HCT116 (cell line): ENCODE measurements around the gene MAML2. TPM values are rescaled to one million over a fixed set of nuclear protein-coding genes. Genes with fewer than 3 reads are reported as not detected.

Experiments used
- ATAC-seq: fragments of 200-7000 bp; cut with Tn5 transposase; 2 replicates; pipeline ENCODE4 v1.9.1; 2020; ENCODE audit warnings: mild to moderate bottlenecking, moderate library complexity
- BruUV-seq: library from RNA; stranded (reverse); fragments of 400-500 nt; replicated peaks from 2 replicates; lab custom pipeline; 2021; lab: Mats Ljungman, UMichigan
- CTCF ChIA-PET: fragments of 300-600 bp; sonication (Branson Sonifier 250); formaldehyde crosslinking; loops from one replicate; lab custom pipeline; 2021; ENCODE audit warnings: antibody characterized with exemption; lab: Charles Lee
- POLR2A ChIA-PET: fragments of 300-600, 350-600 bp; sonication (Branson Sonifier 250); formaldehyde crosslinking; loops from one replicate; lab custom pipeline; 2021; ENCODE audit warnings: antibody characterized with exemption; lab: Charles Lee
- RAD21 ChIA-PET, 2 experiments: fragments of 300-600 bp; sonication (Branson Sonifier 250); formaldehyde crosslinking; loops; one replicate each; lab custom pipeline; 2023; ENCODE audit warnings: low total read pairs in 2 of 2; ENCODE audit not compliant: uncharacterized antibody in 2 of 2, unreplicated experiment in 2 of 2, low non-redundant PET in 1 of 2; lab: Charles Lee
- DNase-seq: peaks from one replicate; pipeline ENCODE4 v3.0.0-alpha.2; 2010; ENCODE audit warnings: low read depth, low spot score
- H2AFZ ChIP-seq: fragments of 200-600 bp; shearing (Covaris generic), sonication (generic); 2 replicates; pipeline ENCODE4 v1.6.1; 2017; ENCODE audit warnings: low read depth, mixed run types, mixed read lengths, antibody characterized with exemption, low read length; ENCODE audit not compliant: poor library complexity, severe bottlenecking
- H3K27ac ChIP-seq: 2 replicates; pipeline ENCODE4 v1.5.1; 2012; ENCODE audit warnings: low read depth, low read length
- H3K27me3 ChIP-seq: fragments of 200-600 bp; sonication (generic); 2 replicates; pipeline ENCODE4 v1.6.1; 2016; ENCODE audit warnings: mixed run types, low read length, mixed read lengths; ENCODE audit not compliant: insufficient read depth
- H3K36me3 ChIP-seq, 2 experiments: fragments of 200-500 bp in 1 of 2; fragments of 200-600 bp in 1 of 2; sonication (Bioruptor generic) in 1 of 2; sonication (generic) in 1 of 2; 2 replicates each; pipeline versions ENCODE4 v1.5.1 to v1.6.1; 2014 to 2016; ENCODE audit warnings: low read length in 2 of 2, inconsistent platforms in 1 of 2, mixed read lengths in 1 of 2, mixed run types in 1 of 2; ENCODE audit not compliant: insufficient read depth in 2 of 2, control insufficient read depth in 1 of 2
- H3K4me1 ChIP-seq, 2 experiments: fragments of 200-600 bp in 1 of 2; sonication (generic) in 1 of 2; 2 replicates each; pipeline versions ENCODE4 v1.5.1 to v1.6.1; 2012 to 2017; ENCODE audit warnings: low read length in 2 of 2, inconsistent platforms in 1 of 2, mild to moderate bottlenecking in 1 of 2, mixed read lengths in 1 of 2, mixed run types in 1 of 2, moderate library complexity in 1 of 2; ENCODE audit not compliant: insufficient read depth in 2 of 2, control insufficient read depth in 1 of 2
- H3K4me2 ChIP-seq: fragments of 200-600 bp; sonication (generic); 2 replicates; pipeline ENCODE4 v1.6.1; 2017; ENCODE audit warnings: mixed run types, low read length, mixed read lengths
- H3K4me3 ChIP-seq, 2 experiments: fragments of 200-600 bp in 1 of 2; sonication (generic) in 1 of 2; replicated peaks in 1 of 2; 2 replicates each; pipeline ENCODE4 v1.5.1; 2011 to 2016; ENCODE audit warnings: low read length in 2 of 2, control low read depth in 1 of 2, low read depth in 1 of 2, mild to moderate bottlenecking in 1 of 2, mixed read lengths in 1 of 2, mixed run types in 1 of 2
- H3K79me2 ChIP-seq: fragments of 200-600 bp; sonication (generic); 2 replicates; pipeline ENCODE4 v1.6.1; 2017; ENCODE audit warnings: mild to moderate bottlenecking, mixed run types, low read length, moderate library complexity, mixed read lengths; ENCODE audit not compliant: insufficient read depth
- H3K9ac ChIP-seq: fragments of 200-600 bp; sonication (generic); 2 replicates; pipeline ENCODE4 v1.6.1; 2016; ENCODE audit warnings: low read length, mixed read lengths
- H3K9me2 ChIP-seq: fragments of 200-600 bp; sonication (generic), shearing (Covaris generic); 2 replicates; pipeline ENCODE4 v1.6.1; 2017; ENCODE audit warnings: mixed run types, mild to moderate bottlenecking, moderate library complexity; ENCODE audit not compliant: insufficient read depth
- H3K9me3 ChIP-seq, 2 experiments: fragments of 200-500 bp in 1 of 2; fragments of 200-600 bp in 1 of 2; sonication (Bioruptor generic) in 1 of 2; sonication (generic) in 1 of 2; 2 replicates each; pipeline ENCODE4 v1.6.1; 2014 to 2017; ENCODE audit warnings: low read length in 2 of 2, mixed read lengths in 2 of 2, inconsistent platforms in 1 of 2, low read depth in 1 of 2, mild to moderate bottlenecking in 1 of 2, mixed run types in 1 of 2, moderate library complexity in 1 of 2; ENCODE audit not compliant: control insufficient read depth in 1 of 2, insufficient read depth in 1 of 2
- H4K20me1 ChIP-seq: fragments of 200-600 bp; sonication (generic), shearing (Covaris generic); 2 replicates; pipeline ENCODE4 v1.6.1; 2017; ENCODE audit warnings: mixed run types, mild to moderate bottlenecking, moderate library complexity; ENCODE audit not compliant: insufficient read depth
- CEBPB ChIP-seq: IDR thresholded peaks from 2 replicates; pipeline ENCODE4 v1.6.1; 2012; ENCODE audit warnings: low read depth
- FOSL1 ChIP-seq: IDR thresholded peaks from 2 replicates; pipeline ENCODE4 v1.6.1; 2012; ENCODE audit warnings: low read depth
- SRF ChIP-seq: IDR thresholded peaks from 2 replicates; pipeline ENCODE4 v1.6.1; 2012; ENCODE audit warnings: low read depth
- intact Hi-C: fragments of 100-400 bp; cut with micrococcal nuclease; formaldehyde crosslinking; loops from 2 replicates; pipeline ENCODE4 v1.10.0; 2022
- total RNA-seq: library from RNA; stranded (reverse); gene quantifications from one replicate; pipeline ENCODE4 v1.2.1, GENCODE V29; 2021; ENCODE audit not compliant: unreplicated experiment
- TF ChIP-seq, protein P1 (sequence below): IDR thresholded peaks from 2 replicates; pipeline ENCODE4 v1.6.1; 2012

MAML2 gene
- total RNA-seq, 1 experiment from 2014 or later, result 2.6 TPM

DNA sequence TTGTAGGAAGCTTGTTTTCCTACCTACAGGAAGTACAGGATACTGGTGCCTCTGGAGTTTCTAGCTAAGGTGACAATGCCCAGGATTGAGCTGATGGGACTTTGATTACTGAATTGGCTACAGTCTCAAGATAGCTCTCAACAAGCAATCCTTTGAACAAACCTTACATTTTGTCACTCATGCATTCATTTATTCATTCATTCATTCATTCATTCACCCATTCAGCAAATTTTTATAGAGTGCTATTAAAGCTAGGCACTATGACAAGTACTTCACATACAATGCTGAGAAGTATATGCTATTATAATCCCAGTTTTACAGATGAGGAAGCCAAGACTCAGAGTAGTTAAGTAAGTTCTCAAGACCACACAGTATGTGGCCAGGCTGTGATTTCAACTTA is 316.0 kb downstream of the MAML2 start:
- H3K9me3 ChIP-seq, result no peaks in the 10 kb centered on the region
- no peak for ATAC-seq
- RAD21 ChIA-PET, result no interaction called here
- H3K4me2 ChIP-seq, result no peak overlapping the region
- TF ChIP-seq SRF (no peak), FOSL1 (no peak)
- POLR2A ChIA-PET, result no interaction called here
- H4K20me1 ChIP-seq, result no peaks in the 10 kb centered on the region
- H3K9me2 ChIP-seq, result no peaks in the 10 kb centered on the region
- CTCF ChIA-PET, result no interaction called here
- H2AFZ ChIP-seq, result no peak overlapping the region
- no peaks in the 10 kb centered on the region for H3K36me3 ChIP-seq
- intact Hi-C loops, result no loop called here
- H3K9ac ChIP-seq, result no peak overlapping the region
- H3K4me3 ChIP-seq, result no peak overlapping the region
- H3K4me1 ChIP-seq, result no peaks in the 10 kb centered on the region
- no peaks in the 10 kb centered on the region for H3K27me3 ChIP-seq
- no peak overlapping the region for H3K27ac ChIP-seq
- DNase-seq, result no peak
- BruUV-seq, result no TSS peak
- H3K79me2 ChIP-seq, result no peaks in the 10 kb centered on the region

GRCh38 chr11:96026310-96026709 is 316.7 kb downstream of the MAML2 start:
- Histone ChIP-seq H3K27me3 (no peaks in the 10 kb centered on the region), H3K9me2 (no peaks in the 10 kb centered on the region), H3K9me3 (no peaks in the 10 kb centered on the region), H4K20me1 (no peaks in the 10 kb centered on the region)
- POLR2A ChIA-PET, result no interaction called here
- no TSS peak for BruUV-seq
- TF ChIP-seq CEBPB, result no peak
- TF ChIP-seq, protein P1, sequence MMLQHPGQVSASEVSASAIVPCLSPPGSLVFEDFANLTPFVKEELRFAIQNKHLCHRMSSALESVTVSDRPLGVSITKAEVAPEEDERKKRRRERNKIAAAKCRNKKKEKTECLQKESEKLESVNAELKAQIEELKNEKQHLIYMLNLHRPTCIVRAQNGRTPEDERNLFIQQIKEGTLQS, result no peak
- TF ChIP-seq, all 23 proteins: peak for 0
- Histone ChIP-seq H3K9ac (no peak overlapping the region), H3K27ac (no peak overlapping the region), H3K4me3 (no peak overlapping the region), H3K4me1 (no peaks in the 10 kb centered on the region), H2AFZ (no peak overlapping the region), H3K4me2 (no peak overlapping the region), H3K36me3 (no peaks in the 10 kb centered on the region), H3K79me2 (no peaks in the 10 kb centered on the region)
- RAD21 ChIA-PET, result no interaction called here
- ATAC-seq (no peak), DNase-seq (no peak)
- CTCF ChIA-PET, result no interaction called here
- intact Hi-C loops, result no loop called here
